GM21390 (cell line): ENCODE measurements around the gene ANAPC13.
A peak's percentile ranks its signal among the peaks of the same experiment; 100 is the strongest.

ENCODE experiments used
- ATAC-seq: cut with Tn5 transposase; IDR thresholded peaks from one replicate; pipeline ENCODE4 v1.9.1; 2021; ENCODE audit not compliant: unreplicated experiment

The ANAPC13 gene

GRCh38 chr3:134483195-134483900 is 2.4 kb downstream of the ANAPC13 start:
- no peak for ATAC-seq

DNA sequence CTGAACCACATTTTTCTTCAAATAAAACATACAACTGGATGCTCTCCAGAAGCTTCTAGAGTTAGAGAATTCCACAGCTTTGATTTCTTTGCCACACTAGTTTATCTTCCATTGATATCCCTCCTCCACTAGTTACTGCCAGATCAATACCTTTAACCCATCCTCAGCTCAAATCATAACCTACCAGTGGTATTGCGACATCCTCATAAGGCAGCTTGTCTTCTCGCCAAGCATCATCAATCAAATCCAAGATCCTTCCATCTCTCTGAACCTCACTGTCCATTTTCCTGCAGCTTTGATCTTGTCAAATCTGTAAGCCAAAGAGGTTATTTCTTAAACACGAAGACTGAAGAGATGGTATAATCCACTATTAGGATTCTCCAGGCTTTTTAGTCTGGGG is 3.2 kb downstream of the ANAPC13 start:
- ATAC-seq, result no peak

GRCh38 chr3:134481166-134481565 is 4.6 kb downstream of the ANAPC13 start:
- ATAC-seq, result no peak

DNA sequence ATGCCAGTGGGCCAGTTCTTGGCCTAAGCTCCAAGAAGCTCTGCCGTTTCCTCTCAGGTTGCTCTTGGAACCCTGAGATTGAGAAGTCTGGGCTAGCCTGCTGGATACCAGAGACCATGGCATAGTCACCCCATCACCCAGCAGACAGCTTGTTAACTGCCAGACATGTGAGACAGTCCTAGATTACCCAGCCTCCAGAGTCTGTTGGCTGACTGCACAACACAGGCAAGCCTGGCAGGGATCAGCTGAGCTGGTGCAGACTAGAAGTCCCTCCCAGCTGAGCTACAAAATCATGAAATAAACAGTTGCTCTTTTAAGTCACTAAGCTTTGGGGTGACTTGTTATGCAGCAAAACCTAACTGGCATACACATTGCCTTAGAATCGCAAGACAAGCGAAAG is 5.2 kb downstream of the ANAPC13 start:
- no peak for ATAC-seq

DNA sequence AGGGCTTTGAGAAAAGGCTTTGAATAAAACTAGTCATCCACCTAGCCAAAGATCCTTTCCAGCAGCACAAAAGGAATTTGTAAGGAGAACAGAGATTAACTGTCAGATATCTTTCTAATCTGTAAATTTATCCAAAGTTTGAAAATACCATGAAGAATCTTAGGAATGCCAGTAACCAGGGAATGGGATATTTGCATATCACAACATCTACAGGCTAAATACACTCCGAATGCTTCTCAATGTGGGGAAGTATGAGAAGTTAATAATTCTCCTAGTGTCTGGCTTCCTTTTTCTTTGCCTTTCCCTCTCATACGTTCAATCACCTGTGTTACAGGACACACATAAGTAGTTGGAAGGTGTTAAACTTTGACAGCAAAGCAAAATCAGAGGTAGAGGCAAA is 7.8 kb downstream of the ANAPC13 start:
- ATAC-seq, result no peak

DNA sequence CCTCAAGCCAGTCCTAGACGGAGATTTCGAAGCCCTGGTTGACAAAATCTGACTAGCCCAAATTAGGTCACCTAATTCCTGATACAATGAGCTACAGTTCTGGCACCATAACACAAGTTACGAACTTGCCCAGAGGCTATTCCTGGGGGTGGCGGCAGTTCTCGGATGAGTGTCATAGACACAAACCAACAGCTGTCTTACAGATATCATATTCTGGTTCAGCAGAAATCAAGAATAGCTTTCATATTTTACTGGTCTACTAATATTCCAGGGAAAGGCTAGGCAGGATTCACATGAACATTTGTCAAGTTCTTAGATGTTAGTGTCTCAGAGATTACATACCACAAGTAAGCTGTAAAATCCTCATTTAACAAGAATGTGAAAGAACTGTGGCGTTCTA is 8.8 kb downstream of the ANAPC13 start:
- ATAC-seq, result no peak

- ATAC-seq, result no peak
These were observed 9.5 kb downstream of the ANAPC13 start for GRCh38 chr3:134476306-134476705.

DNA sequence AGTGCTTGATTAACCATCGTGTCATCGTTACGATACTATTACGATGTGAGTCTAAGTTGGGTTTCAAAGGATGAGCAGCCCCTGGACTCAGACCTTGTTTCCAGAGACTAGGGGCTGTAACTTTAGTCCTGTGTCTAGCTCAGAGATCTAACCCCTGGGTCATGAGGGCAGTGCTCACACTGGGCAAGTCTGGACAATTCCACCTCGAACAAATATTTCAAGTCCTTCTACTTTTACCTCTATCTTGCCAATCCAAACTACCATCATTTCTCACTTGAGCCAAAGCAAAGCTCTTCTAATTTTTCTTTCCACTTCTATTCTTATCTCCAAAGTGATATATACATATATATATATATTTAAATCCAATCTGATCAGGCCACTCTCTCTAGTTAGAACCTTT is 10.8 kb downstream of the ANAPC13 start:
- ATAC-seq, result no peak

DNA sequence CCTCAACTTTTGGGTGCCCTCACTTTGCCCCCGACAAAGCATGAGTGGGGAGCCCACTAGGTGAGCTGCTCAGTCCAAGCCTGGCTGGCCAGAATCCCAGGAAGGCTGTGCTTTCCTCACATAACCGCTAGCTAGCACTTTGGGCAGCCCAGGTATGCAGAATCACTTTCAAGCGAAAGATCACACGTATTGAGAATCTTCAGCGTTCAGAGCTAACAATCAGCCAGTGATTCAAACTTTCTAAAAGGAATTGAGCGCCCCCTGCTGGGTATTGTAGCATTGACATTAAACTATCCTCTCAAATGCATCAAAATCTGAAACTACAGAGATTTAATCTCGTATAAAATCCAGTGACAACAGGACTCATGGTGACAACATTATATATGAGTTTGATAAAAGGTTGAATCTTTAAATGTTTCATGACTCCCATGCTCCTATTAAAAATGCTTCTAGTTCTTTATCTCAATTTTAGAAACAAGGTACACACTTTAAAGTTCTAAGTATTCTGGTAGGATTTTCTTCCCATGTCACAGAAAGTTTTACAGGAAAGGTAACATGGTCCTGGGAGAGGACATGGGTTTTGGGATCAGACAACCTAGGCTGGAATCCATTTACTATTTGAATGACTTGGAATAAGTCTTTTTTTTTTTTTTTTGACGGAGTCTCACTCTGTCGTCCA is 11.8 kb downstream of the ANAPC13 start:
- ATAC-seq, result peak; percentile 58

DNA sequence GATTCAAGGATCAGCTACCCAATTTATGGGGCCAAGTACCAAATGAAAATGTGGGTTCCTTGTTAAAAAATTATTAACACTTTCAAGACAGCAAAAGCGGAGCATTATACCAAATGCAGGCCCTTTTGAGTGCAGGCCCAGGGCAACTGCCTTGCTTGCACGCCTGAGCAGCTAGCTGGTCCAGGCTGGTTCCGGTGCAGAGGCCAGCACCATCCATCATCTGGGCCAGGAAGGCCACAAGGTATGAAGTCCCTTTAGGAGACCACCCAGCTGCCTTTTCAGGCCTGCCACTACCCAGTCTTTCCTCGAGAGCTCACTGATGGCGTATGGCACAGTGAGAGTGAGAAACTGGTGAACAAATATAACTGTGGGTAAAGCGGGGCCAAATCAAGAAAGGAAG is 13.0 kb downstream of the ANAPC13 start:
- ATAC-seq, result no peak

DNA sequence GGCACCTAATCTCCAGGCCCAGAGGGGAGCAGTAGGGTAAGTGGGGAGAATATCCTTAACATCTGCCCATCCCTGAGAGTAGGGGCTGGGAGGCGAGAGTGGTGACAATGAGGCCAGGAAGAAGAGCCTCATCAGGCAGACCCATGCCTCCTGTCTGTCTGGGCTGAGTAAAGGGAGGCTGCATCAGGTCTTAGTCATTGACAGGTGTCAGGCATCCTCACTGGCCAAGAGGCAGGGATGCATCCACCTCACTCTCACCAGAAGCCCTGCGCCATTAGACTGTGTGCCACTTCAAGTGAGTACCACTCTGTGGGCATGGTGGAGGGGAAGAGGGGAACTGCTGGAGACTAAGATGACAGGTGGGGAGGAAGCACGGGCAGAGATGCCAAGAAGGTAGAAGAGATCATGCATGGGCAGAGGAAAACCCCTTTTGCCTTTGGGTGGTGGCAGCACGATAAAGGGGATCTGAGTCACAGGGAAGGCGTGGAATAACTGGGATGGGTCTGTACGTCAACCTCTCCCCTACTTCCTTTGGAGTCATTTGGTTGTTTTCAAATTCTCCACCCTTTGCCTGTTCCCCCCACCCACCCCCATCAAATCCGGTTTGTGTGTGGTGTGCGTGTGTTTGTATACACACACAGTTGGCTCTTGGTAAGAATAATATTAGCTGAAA is 14.1 kb downstream of the ANAPC13 start:
- no peak for ATAC-seq

DNA sequence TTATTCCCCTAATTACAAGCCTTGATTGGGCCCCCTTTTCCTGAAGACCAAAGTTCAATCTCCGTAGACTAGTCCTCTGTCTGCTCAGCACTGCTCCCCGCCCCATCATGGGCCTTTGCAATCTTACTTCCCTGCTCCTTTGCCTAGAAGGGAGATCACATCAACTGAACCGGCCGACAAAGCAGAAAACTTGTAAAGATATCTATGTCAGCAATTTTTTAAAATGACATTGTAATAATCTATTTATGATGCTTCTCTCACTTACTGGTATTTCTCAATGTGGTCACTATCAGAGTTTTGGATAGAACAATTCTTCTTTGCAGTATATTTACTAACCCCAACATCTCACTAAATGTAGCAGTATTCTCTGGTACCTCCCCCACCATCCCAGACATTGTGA is 17.3 kb downstream of the ANAPC13 start:
- no peak for ATAC-seq

- no peak for ATAC-seq
These were observed 19.5 kb downstream of the ANAPC13 start for GRCh38 chr3:134466331-134466730.

DNA sequence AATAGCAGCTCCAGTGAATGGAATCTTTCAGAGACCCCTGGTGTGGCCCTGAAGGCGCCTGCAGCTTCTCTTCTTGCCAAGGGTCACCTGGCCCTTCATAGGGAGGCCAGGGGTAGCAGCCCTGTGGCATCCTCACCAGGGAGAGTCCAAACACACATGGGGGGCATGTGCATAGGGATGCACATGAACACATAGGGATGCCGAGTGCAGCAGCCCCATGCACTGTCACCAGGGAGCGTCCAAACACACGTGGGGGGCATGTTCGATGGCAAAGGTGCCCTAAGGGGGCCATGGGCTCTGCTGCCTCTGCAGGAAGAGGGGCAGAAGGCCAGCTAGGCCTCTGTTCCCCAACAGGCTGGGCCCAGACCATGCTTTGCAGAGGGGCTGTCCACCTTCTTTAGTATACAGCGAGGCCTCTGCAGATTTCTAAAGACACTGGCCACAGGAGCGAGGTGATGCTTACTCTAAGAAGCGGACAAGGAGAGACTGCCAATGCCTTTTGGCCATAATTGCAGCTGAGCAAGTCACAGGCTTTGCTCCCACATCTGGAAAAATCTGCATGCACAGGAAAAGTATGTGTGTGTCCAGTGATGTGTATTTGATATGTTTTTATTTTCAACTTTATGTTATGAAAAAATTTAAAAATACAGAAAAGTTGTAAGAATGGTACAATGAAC is 21.0 kb downstream of the ANAPC13 start:
- no peak for ATAC-seq

DNA sequence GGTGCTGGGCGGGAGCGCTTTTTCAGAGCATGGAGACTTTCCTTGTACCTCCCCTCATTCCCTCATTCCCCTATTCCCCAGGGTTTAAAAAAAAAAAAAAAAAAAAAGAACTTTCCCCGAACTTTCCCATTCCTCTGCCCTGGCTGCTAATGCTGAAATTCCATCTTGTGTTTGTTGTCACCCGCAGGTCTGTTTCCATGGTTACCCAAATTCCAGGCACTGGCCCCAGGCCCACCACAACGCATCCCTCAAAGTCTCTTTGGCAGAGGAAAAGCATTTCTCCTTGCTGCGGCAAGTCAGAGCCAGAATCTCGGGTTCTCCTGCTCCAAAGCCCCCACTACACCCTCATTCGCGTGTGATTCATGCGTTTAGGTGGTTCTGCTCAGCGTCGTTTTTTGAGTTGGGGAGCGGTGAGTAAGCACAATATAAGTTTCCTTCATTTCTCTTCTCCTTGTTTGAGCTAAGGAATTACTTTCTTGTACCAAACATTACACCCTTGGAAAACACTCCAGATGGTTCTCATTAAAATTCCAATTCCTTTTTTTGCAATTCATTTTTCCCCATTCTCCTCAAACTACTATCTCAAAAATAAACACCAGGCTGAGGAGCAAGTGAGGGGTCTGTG is 21.6 kb downstream of the ANAPC13 start:
- ATAC-seq, result no peak

DNA sequence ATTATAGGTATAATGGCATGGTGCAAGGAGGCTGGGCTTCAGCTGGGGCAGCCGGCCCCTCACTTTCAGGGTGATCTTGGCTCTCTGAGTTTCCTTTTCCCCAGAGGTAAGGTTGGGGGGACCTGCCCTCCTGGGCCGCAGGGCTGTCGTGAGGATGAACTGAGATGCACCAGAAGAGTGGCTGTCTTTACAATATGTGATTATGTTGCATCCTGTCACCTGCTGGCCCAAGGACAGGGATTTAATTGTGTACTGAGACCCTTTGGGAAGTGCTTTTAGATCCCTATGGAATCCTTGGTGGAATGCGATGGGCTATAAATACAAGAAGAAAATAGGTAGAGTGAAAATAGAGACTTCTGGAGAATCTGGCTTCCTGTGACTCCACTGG is 22.1 kb downstream of the ANAPC13 start:
- no peak for ATAC-seq

DNA sequence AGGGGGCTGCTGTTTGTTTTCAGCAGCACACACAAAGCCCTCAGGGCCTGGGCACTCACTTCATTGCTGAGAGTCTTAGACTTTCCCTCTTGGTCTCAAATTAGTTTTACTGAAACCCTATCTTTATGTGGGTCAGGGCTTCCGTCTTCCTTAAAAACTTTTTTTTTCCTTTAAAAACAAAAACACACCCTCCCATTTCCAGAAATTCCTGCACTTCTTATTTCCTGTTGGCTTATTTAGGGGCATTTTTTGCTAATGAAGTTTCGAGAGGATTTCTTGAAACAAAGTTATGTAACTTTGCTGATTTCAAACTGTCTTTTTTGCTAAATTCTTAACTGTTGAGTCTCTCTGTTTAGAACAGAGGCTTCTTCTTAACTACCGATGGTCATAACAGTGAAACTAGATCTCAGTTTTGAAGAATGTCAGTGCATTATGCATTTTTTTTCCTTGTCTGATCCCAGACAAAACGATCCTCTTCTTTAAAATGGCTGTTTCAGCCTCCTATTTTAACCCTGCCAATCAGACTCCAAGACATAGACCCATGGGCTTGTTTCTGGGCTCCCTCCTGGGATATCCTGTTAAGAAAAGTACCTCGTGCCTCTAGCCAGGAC is 23.3 kb downstream of the ANAPC13 start:
- ATAC-seq, result no peak

- ATAC-seq, result no peak
These were observed 24.8 kb downstream of the ANAPC13 start for GRCh38 chr3:134460965-134461364.

DNA sequence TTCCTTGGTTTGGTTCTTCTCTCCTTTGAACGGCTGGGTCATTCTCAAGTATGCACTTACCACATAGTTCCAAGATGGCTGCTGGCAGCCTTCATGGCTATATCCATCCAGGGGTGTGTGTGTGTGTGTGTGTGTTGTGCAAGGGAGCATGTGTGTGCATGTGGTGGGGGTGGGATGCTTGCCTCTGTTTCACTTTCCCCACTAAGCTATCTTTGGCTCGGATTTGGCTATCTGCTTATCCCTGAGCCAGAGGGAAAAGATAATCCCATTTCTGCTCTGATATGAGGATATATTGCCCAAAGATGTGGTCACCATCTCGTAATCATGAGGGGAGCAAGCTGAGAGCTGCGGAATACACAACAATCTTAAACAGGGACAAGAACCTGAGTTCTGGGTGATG is 26.2 kb downstream of the ANAPC13 start:
- no peak for ATAC-seq

GRCh38 chr3:134458406-134458945 is 27.3 kb downstream of the ANAPC13 start:
- ATAC-seq, result no peak
